ENCODE measurements around the gene SDK1. TPM values are rescaled to one million over a fixed set of nuclear protein-coding genes. Genes with fewer than 3 reads are reported as not detected.

Gene SDK1
- total RNA-seq, 1 donor from 2014 or later, result 1.3 TPM

DNA sequence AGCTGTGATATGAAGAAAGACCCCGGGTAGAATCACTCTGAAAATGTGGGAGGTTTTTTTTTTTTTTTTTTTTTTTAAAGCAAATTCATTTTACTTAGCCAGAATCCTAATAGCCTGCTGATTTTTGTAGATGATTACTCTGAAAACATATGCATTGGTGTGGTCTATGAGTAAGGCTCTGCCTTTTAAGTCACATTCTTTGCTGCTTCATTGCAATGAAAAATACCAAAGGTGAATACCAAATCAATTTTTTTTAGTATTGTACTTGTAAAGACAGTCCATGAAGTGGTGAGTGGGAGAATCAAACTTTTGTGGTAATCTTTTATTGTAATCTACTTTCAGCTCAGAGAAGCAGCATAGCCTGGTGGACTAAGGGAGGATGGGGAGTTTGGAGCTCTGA, 130.3 kb downstream of the SDK1 start:
- ATAC-seq (ENCODE audit: low read depth), result no peak
- H3K27ac Mint-ChIP-seq, result no peak overlapping the region
- no peaks in the 10 kb centered on the region for H3K9me3 Mint-ChIP-seq

DNA sequence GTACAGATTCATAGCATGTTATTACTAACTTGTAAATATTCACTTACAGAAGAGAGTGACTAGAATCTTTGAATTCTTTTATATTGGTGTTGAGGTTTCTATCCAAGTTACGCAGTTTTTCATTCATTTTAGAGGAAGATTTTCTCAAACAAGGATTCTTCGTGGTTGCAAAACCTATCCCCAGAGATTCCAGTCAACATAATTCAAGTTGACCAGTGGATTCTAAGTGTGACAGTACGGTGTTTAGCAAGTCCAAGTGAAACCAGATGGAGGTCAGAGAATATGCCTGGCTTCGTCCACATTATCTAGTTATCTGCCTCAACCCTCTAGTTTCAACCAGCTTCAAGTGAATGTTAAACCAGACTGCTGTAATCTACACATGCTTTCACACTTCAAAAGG, 131.9 kb downstream of the SDK1 start:
- CTCF ChIA-PET, result no interaction called here
- no peak for ATAC-seq (ENCODE audit: low read depth)
- intact Hi-C loops (cut with micrococcal nuclease), result no loop called here
- H3K36me3 Mint-ChIP-seq (ENCODE audit: low read depth), result no peaks in the 10 kb centered on the region
- no peak overlapping the region for H3K4me3 Mint-ChIP-seq
- H3K27me3 Mint-ChIP-seq, result peaks cover 6% of the 10 kb centered on the region
- POLR2A ChIA-PET, result interaction anchor here (0.6 kb wide), 1 partner anchor 1342 kb away, joined by 3 read pairs; the partner anchor contains the start of gene AP5Z1
- no peaks in the 10 kb centered on the region for H3K4me1 Mint-ChIP-seq
- no peak overlapping the region for H3K27ac Mint-ChIP-seq
- TF ChIP-seq, protein P1, sequence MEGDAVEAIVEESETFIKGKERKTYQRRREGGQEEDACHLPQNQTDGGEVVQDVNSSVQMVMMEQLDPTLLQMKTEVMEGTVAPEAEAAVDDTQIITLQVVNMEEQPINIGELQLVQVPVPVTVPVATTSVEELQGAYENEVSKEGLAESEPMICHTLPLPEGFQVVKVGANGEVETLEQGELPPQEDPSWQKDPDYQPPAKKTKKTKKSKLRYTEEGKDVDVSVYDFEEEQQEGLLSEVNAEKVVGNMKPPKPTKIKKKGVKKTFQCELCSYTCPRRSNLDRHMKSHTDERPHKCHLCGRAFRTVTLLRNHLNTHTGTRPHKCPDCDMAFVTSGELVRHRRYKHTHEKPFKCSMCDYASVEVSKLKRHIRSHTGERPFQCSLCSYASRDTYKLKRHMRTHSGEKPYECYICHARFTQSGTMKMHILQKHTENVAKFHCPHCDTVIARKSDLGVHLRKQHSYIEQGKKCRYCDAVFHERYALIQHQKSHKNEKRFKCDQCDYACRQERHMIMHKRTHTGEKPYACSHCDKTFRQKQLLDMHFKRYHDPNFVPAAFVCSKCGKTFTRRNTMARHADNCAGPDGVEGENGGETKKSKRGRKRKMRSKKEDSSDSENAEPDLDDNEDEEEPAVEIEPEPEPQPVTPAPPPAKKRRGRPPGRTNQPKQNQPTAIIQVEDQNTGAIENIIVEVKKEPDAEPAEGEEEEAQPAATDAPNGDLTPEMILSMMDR (IDR thresholded peaks at IDR 0.05), result no peak
- H3K9me3 Mint-ChIP-seq, result no peaks in the 10 kb centered on the region
- no peak for DNase-seq

More for the DNA sequence above, 130.3 kb downstream of the SDK1 start:
- TF ChIP-seq, protein P1 (IDR thresholded peaks at IDR 0.05), result no peak
- POLR2A ChIA-PET, result no interaction called here
- Mint-ChIP-seq H3K4me3 (no peak overlapping the region), H3K27me3 (peaks cover 4% of the 10 kb centered on the region), H3K4me1 (no peaks in the 10 kb centered on the region), H3K36me3 (ENCODE audit: low read depth) (no peaks in the 10 kb centered on the region)
- no peak for DNase-seq
- CTCF ChIA-PET, result no interaction called here
- intact Hi-C loops (cut with micrococcal nuclease), result no loop called here

DNA sequence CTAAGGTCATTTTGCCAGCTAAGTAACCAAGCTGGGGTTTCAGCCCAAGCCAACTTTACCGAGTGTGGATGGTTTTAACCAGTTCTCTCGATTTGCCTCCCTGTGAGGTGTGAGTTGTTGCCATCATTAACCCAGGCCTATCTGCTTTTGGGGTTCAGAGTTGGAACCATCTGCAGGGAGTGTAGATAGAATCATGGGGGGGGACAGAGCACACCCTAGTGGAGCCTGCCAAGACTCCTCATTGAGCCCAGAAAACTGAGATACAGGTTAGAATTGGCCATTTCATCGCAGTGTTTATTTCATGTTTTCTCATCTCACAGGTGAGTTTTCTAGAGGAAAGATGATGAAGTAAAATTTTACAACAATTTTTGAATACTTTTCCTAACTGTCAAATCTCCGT, 133.6 kb downstream of the SDK1 start:
- ATAC-seq (ENCODE audit: low read depth) (no peak), DNase-seq (no peak)
- intact Hi-C loops (cut with micrococcal nuclease), result no loop called here
- ChIA-PET CTCF (no interaction called here), POLR2A (no interaction called here)
- peaks cover 6% of the 10 kb centered on the region for H3K27me3 Mint-ChIP-seq
- no peak overlapping the region for H3K4me3 Mint-ChIP-seq
- no peaks in the 10 kb centered on the region for H3K4me1 Mint-ChIP-seq
- H3K9me3 Mint-ChIP-seq, result no peaks in the 10 kb centered on the region
- no peaks in the 10 kb centered on the region for H3K36me3 Mint-ChIP-seq (ENCODE audit: low read depth)
- TF ChIP-seq, protein P1 (IDR thresholded peaks at IDR 0.05), result no peak
- H3K27ac Mint-ChIP-seq, result no peak overlapping the region

DNA sequence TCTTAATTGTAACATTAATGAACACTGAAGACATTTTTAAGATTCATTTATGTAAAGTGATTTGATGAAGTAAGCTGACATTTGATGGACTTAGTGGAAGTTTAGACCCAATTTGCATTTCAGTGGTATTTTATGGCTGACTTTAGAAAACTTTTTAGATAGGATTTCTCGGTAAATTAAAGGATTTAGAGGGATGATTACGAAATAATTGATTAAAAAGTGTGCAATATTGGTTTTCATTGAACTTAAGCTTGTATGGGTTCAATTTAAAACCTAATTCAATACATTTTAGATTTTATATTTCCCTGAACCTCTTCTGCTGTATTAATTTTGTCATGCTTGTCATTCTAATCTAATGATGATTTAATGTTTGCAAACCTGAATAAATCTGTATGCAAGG, 135.1 kb downstream of the SDK1 start:
- Mint-ChIP-seq H3K36me3 (ENCODE audit: low read depth) (no peaks in the 10 kb centered on the region), H3K4me3 (no peak overlapping the region), H3K4me1 (no peaks in the 10 kb centered on the region), H3K27me3 (peaks cover 4% of the 10 kb centered on the region), H3K27ac (no peak overlapping the region), H3K9me3 (no peaks in the 10 kb centered on the region)
- intact Hi-C loops (cut with micrococcal nuclease), result no loop called here
- POLR2A ChIA-PET, result no interaction called here
- CTCF ChIA-PET, result no interaction called here
- TF ChIP-seq, protein P1 (IDR thresholded peaks at IDR 0.05), result no peak
- DNase-seq (no peak), ATAC-seq (ENCODE audit: low read depth) (no peak)

DNA sequence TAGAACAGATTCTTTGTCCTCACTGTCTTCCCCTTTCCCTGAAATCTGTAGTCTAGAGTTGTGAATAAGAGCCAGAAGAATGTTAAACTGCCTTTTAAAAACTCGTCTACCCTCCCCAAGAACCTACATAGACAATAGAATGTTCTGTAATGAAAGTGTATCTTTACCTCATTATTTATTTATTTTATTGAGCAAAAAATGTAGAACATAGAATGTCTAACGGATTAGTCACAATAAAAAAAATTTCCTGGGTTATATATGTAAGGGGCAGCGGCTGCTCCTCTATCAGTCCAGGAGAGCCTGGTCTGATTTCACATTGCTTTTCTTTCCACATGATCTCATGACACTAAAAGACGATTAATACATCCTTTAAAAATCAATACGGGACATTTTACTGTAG, 135.7 kb downstream of the SDK1 start:
- H3K27ac Mint-ChIP-seq, result no peak overlapping the region
- H3K27me3 Mint-ChIP-seq, result peaks cover 7% of the 10 kb centered on the region
- CTCF ChIA-PET, result no interaction called here
- H3K9me3 Mint-ChIP-seq, result no peaks in the 10 kb centered on the region
- intact Hi-C loops (cut with micrococcal nuclease), result no loop called here
- no peak overlapping the region for H3K4me3 Mint-ChIP-seq
- TF ChIP-seq, protein P1 (IDR thresholded peaks at IDR 0.05), result no peak
- no peaks in the 10 kb centered on the region for H3K36me3 Mint-ChIP-seq (ENCODE audit: low read depth)
- no peak for DNase-seq
- POLR2A ChIA-PET, result no interaction called here
- no peaks in the 10 kb centered on the region for H3K4me1 Mint-ChIP-seq
- ATAC-seq (ENCODE audit: low read depth), result no peak

Measured in activated B cell treated with CpG ODN at 0.5 μM for 24 hours (primary cell).